Measurements from ENCODE around the gene ABO.

- TF ChIP-seq, protein P1, sequence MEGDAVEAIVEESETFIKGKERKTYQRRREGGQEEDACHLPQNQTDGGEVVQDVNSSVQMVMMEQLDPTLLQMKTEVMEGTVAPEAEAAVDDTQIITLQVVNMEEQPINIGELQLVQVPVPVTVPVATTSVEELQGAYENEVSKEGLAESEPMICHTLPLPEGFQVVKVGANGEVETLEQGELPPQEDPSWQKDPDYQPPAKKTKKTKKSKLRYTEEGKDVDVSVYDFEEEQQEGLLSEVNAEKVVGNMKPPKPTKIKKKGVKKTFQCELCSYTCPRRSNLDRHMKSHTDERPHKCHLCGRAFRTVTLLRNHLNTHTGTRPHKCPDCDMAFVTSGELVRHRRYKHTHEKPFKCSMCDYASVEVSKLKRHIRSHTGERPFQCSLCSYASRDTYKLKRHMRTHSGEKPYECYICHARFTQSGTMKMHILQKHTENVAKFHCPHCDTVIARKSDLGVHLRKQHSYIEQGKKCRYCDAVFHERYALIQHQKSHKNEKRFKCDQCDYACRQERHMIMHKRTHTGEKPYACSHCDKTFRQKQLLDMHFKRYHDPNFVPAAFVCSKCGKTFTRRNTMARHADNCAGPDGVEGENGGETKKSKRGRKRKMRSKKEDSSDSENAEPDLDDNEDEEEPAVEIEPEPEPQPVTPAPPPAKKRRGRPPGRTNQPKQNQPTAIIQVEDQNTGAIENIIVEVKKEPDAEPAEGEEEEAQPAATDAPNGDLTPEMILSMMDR (IDR thresholded peaks at IDR 0.05): no peak
- TF ChIP-seq EP300 (IDR thresholded peaks at IDR 0.05) (no peak), POLR2A (IDR thresholded peaks at IDR 0.05) (no peak)
Observed at GRCh38 chr9:133227242-133227860, 47.6 kb downstream of the ABO start.

Data from ovary (tissue), 3 donors.